ENCODE results near the gene EFCAB9.
A peak's percentile ranks its signal among the peaks of the same experiment; 100 is the strongest.

The EFCAB9 gene

GRCh38 chr5:172170251-172170701, 23.7 kb upstream of the EFCAB9 start:
- no peak for TF ChIP-seq CTCF (conservative IDR thresholded peaks at IDR 0.05; ENCODE audit: low read depth)
- ChIA-PET CTCF (no interaction called here), POLR2A (ENCODE audit: low non-redundant PET) (no interaction called here)
- no peak for DNase-seq (ENCODE audit: low spot score)
- H3K27ac ChIP-seq = no peak overlapping the region

GRCh38 chr5:172171118-172171517, 22.9 kb upstream of the EFCAB9 start:
- TF ChIP-seq CTCF (conservative IDR thresholded peaks at IDR 0.05; ENCODE audit: low read depth) = no peak
- DNase-seq (ENCODE audit: low spot score) = no peak
- ChIA-PET CTCF (interaction anchor here (0.6 kb wide), 1 partner anchor 17 kb away, joined by 4 read pairs; the partner anchor contains the start of gene STK10), POLR2A (ENCODE audit: low non-redundant PET) (no interaction called here)
- H3K27ac ChIP-seq = no peak overlapping the region

- ChIA-PET POLR2A (ENCODE audit: low non-redundant PET) (interaction anchor here (1.0 kb wide), 1 partner anchor 9 kb away, joined by 13 read pairs; no protein-coding TSS in a partner anchor), CTCF (interaction anchor here (0.6 to 1.0 kb wide), 5 partner anchors 10 to 706 kb away, joined by 3 read pairs; no protein-coding TSS in a partner anchor)
- no peak for TF ChIP-seq CTCF (conservative IDR thresholded peaks at IDR 0.05; ENCODE audit: low read depth)
- 0 out of 2 replicates have a peak overlapping the region, but pooled peaks have one; percentile 1 for H3K27ac ChIP-seq
- no peak for DNase-seq (ENCODE audit: low spot score)
These were observed 20.9 kb upstream of the EFCAB9 start for GRCh38 chr5:172172912-172173563.

- ChIA-PET CTCF (interaction anchor here (0.6 to 1.0 kb wide), 6 partner anchors 11 to 706 kb away, joined by 3 read pairs; no protein-coding TSS in a partner anchor), POLR2A (ENCODE audit: low non-redundant PET) (interaction anchor here (1.0 kb wide), 1 partner anchor 9 kb away, joined by 13 read pairs; no protein-coding TSS in a partner anchor)
- 0 out of 2 replicates have a peak overlapping the region, but pooled peaks have one; percentile 1 for H3K27ac ChIP-seq
- peak; percentile 48 for DNase-seq (ENCODE audit: low spot score)
- TF ChIP-seq CTCF (conservative IDR thresholded peaks at IDR 0.05; ENCODE audit: low read depth) = no peak
These were observed 20.3 kb upstream of the EFCAB9 start for GRCh38 chr5:172173564-172174153.

- ChIA-PET CTCF (interaction anchor here (0.6 to 0.7 kb wide), 2 partner anchors 23 to 155 kb away, joined by 3 read pairs; no protein-coding TSS in a partner anchor), POLR2A (ENCODE audit: low non-redundant PET) (no interaction called here)
- peak overlapping the region; percentile 13; the same call in 1 of the 2 replicates for H3K27ac ChIP-seq
- no peak for DNase-seq (ENCODE audit: low spot score)
- no peak for TF ChIP-seq CTCF (conservative IDR thresholded peaks at IDR 0.05; ENCODE audit: low read depth)
These were observed 18.7 kb upstream of the EFCAB9 start for GRCh38 chr5:172175263-172175719.

- TF ChIP-seq CTCF (conservative IDR thresholded peaks at IDR 0.05; ENCODE audit: low read depth) = no peak
- ChIA-PET CTCF (no interaction called here), POLR2A (ENCODE audit: low non-redundant PET) (no interaction called here)
These were observed 16.8 kb upstream of the EFCAB9 start for GRCh38 chr5:172177176-172177575.

More at GRCh38 chr5:172177176-172177575, 16.8 kb upstream of the EFCAB9 start:
- H3K27ac ChIP-seq = no peak overlapping the region
- DNase-seq (ENCODE audit: low spot score) = no peak
